Measurements from ENCODE around the gene SLC5A3.

The SLC5A3 gene

GRCh38 chr21:34105947-34106541 is 32.7 kb downstream of the SLC5A3 start:
- DNase-seq: no peak

- DNase-seq: no peak
Measured at GRCh38 chr21:34107606-34108005, 34.2 kb downstream of the SLC5A3 start.

- DNase-seq: no peak
Measured at GRCh38 chr21:34109075-34109474, 35.7 kb downstream of the SLC5A3 start.

- DNase-seq: no peak
Measured at GRCh38 chr21:34110594-34111202, 37.3 kb downstream of the SLC5A3 start.

DNA sequence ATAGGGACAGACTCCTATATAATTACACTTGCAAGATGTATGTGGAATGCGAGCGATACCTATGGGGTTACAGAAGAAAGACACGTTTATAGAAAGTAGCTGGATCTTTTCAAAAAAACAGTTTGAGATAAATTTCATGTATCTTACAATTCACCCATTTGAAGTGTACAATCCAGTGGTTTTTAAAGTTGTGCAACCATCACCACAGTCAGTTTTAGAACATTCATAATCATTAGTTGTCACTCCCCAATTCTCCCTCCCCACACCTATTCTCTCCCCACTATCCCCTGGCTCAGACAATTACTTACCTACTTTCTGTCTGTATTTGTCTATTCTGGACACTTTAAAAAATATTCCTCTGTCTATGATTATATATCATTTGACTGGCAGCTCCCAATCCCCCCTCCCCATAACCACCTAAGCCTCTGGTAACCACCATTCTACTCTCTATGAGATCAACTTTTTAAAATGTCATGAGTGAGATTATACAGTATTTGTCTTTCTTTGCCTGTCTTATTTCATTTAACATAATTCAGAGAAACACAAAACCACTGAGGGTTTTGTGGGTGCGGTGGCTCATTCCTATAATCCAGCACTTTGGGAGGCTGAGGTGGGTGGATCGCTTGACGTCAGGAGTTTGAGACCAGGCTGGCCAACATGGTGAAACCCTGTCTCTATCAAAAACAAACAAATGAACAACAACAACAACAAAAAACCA is 39.1 kb downstream of the SLC5A3 start:
- no peak for DNase-seq

- no peak for DNase-seq
Measured at GRCh38 chr21:34113842-34114241, 40.5 kb downstream of the SLC5A3 start.

GRCh38 chr21:34115160-34115559 is 41.8 kb downstream of the SLC5A3 start:
- no peak for DNase-seq

GRCh38 chr21:34116569-34116968 is 43.2 kb downstream of the SLC5A3 start:
- DNase-seq: no peak

- no peak for DNase-seq
Measured at GRCh38 chr21:34120867-34121266, 47.5 kb downstream of the SLC5A3 start.

GRCh38 chr21:34122047-34122446 is 48.7 kb downstream of the SLC5A3 start:
- DNase-seq: no peak

All from CD4-positive, alpha-beta T cell treated with Interleukin-17A for 1 hour (primary cell).